Right lobe of liver (tissue), 6 donors: ENCODE data around the gene DIDO1. TPM values are rescaled to one million over a fixed set of nuclear protein-coding genes. Genes with fewer than 3 reads are reported as not detected.

Experiments used
- ATAC-seq, 4 donors: fragments of 200-7000 bp; cut with Tn5 transposase; one replicate each; pipeline ENCODE4 v1.9.1; 2020; ENCODE audit warnings: mild to moderate bottlenecking in 4 of 4, moderate library complexity in 4 of 4
- DNase-seq, 3 donors: peaks; one replicate each; pipeline ENCODE4 v3.0.0-alpha.2; 2020
- H3K27ac ChIP-seq, 3 donors: fragments of 200-600 bp; one replicate each; pipeline ENCODE4 v1.8.0; 2022
- H3K27me3 ChIP-seq, 2 donors: fragments of 200-600 bp; one replicate each; pipeline ENCODE4 v1.8.0; 2022
- H3K36me3 ChIP-seq, 4 donors: fragments of 200-600 bp; sonication (generic) in 1 of 4; one replicate each; pipeline versions ENCODE4 v1.5.1 to v1.8.0; 2017 to 2022; ENCODE audit warnings: control low read depth in 1 of 4
- H3K4me1 ChIP-seq, 4 donors: fragments of 200-600 bp; sonication (generic) in 1 of 4; one replicate each; pipeline versions ENCODE4 v1.5.1 to v1.8.0; 2017 to 2022; ENCODE audit warnings: control low read depth in 1 of 4
- H3K4me3 ChIP-seq, 3 donors: fragments of 200-600 bp; one replicate each; pipeline ENCODE4 v1.8.0; 2022
- H3K9me3 ChIP-seq, 4 donors: fragments of 200-600 bp; sonication (generic) in 1 of 4; one replicate each; pipeline versions ENCODE4 v1.5.1 to v1.8.0; 2017 to 2022; ENCODE audit warnings: control low read depth in 1 of 4
- CTCF ChIP-seq, 4 donors: fragments of 200-600 bp in 3 of 4; fragments of 450-650 bp in 1 of 4; IDR thresholded peaks; one replicate each; pipeline versions ENCODE4 v1.5.1 to v1.8.0; 2016 to 2022; ENCODE audit warnings: antibody characterized with exemption in 4 of 4, mild to moderate bottlenecking in 2 of 4
- POLR2A ChIP-seq: fragments of 450-650 bp; IDR thresholded peaks from one replicate; pipeline ENCODE4 v1.6.1; 2017; ENCODE audit warnings: antibody characterized with exemption, mild to moderate bottlenecking
- WGBS: methylation state at CpG from one replicate; pipeline ENCODE4 v1.1.6; 2018; ENCODE audit warnings: low coverage, low lambda C conversion rate; ENCODE audit not compliant: insufficient coverage; ENCODE audit errors: missing lambda C conversion rate; 5-methylcytosine and 5-hydroxymethylcytosine counted together
- intact Hi-C, 2 donors: fragments of 100-400 bp; cut with DNase I; formaldehyde crosslinking; loops; one replicate each; pipeline versions ENCODE4 v1.11.2 to v1.14.1; 2022
- total RNA-seq, 6 experiments: library from RNA; depleted of rRNA in 2 of 6; stranded (reverse); fragments of >200 nt in 2 of 6; fragmentation: NEBNext Ultra II Directional in 3 of 6; extraction: Animal tissue kit (Norgen Biotek cat#: 25700) in 3 of 6; gene quantifications; one replicate each; pipeline versions ENCODE4 v1.1.0 to v1.2.4, GENCODE V29; 2016 to 2023
- donor health status: DM: no; HTN: yes; CAD: no.
- donor health status: DM: no; HTN: no; CAD: no.
- donor health status: DM: no; HTN: no; CAD: no.
- donor health status: DM: no; HTN: yes; CAD: no.
- donor health status: DM: no; HTN: yes; CAD: no.

The DIDO1 gene
- total RNA-seq, 6 experiments from 2014 or later = 18.3 to 28.1 (median 21.1) TPM

- intact Hi-C loops = no loop called here
- Histone ChIP-seq H3K27me3 (no peaks in the 10 kb centered on the region), H3K4me3 (no peak overlapping the region), H3K27ac (no peak overlapping the region), H3K9me3 (no peaks in the 10 kb centered on the region), H3K4me1 (peaks cover 0 to 23% (median 7%) of the 10 kb centered on the region in 4 donors), H3K36me3 (peaks cover 10 to 79% (median 51%) of the 10 kb centered on the region in 4 donors)
- 93% methylated on average over 6 of the region's 11 CpGs for WGBS
- ATAC-seq = no peak
- TF ChIP-seq POLR2A = no peak
- TF ChIP-seq CTCF (IDR thresholded peaks at IDR 0.05) = no peak
- DNase-seq = no peak
These were observed 16.0 kb downstream of the DIDO1 start for GRCh38 chr20:62910217-62910766.

GRCh38 chr20:62908971-62909791, 17.1 kb downstream of the DIDO1 start:
- Histone ChIP-seq H3K4me1 (peaks cover 0 to 18% (median 5%) of the 10 kb centered on the region in 4 donors), H3K4me3 (no peak overlapping the region), H3K27ac (no peak overlapping the region), H3K27me3 (no peaks in the 10 kb centered on the region), H3K36me3 (peaks cover 10 to 91% (median 59%) of the 10 kb centered on the region in 4 donors), H3K9me3 (no peaks in the 10 kb centered on the region)
- ATAC-seq (no peak), DNase-seq (no peak)
- no peak for TF ChIP-seq CTCF (IDR thresholded peaks at IDR 0.05)
- WGBS = 89% methylated on average over 17 of the region's 18 CpGs
- intact Hi-C loops = loop anchor here (10.0 kb wide), 2 partner anchors 56 to 96 kb away; partner anchors contain the start of gene BHLHE23 (in 2 of the 2)

GRCh38 chr20:62907384-62908317, 18.7 kb downstream of the DIDO1 start:
- Histone ChIP-seq H3K27ac (no peak overlapping the region), H3K4me1 (peaks cover 0 to 8% (median 2%) of the 10 kb centered on the region in 4 donors), H3K4me3 (no peak overlapping the region), H3K36me3 (peaks cover 10 to 97% (median 68%) of the 10 kb centered on the region in 4 donors), H3K9me3 (no peaks in the 10 kb centered on the region), H3K27me3 (no peaks in the 10 kb centered on the region)
- intact Hi-C loops = loop anchor here (10.0 kb wide), 2 partner anchors 57 to 97 kb away; partner anchors contain the start of gene BHLHE23 (in 2 of the 2)
- WGBS = 68% methylated on average over 11 of the region's 16 CpGs
- TF ChIP-seq POLR2A (no peak), CTCF (IDR thresholded peaks at IDR 0.05) (peak; percentile 27 to 47 (median 38))
- ATAC-seq (peak in 2 of 4 donors; percentile 9 to 47), DNase-seq (no peak)

- intact Hi-C loops = loop anchor here (10.0 kb wide), 2 partner anchors 58 to 98 kb away; partner anchors contain the start of gene BHLHE23 (in 2 of the 2)
- no peak for TF ChIP-seq CTCF (IDR thresholded peaks at IDR 0.05)
- no peak for TF ChIP-seq POLR2A
- H3K36me3 ChIP-seq = peaks cover 10 to 100% (median 64%) of the 10 kb centered on the region in 4 donors
- H3K27ac ChIP-seq = no peak overlapping the region
- no peaks in the 10 kb centered on the region for H3K27me3 ChIP-seq
- no peak overlapping the region for H3K4me3 ChIP-seq
- WGBS = 84% methylated on average over 27 of the region's 31 CpGs
- DNase-seq = no peak
- no peak for ATAC-seq
- H3K9me3 ChIP-seq = no peaks in the 10 kb centered on the region
- peaks cover 0 to 7% (median 2%) of the 10 kb centered on the region in 4 donors for H3K4me1 ChIP-seq
These were observed 19.5 kb downstream of the DIDO1 start for GRCh38 chr20:62906647-62907375.
